GM06990 (cell line): ENCODE measurements around the gene SLC19A2.
"Not testable (repeated sequence)": the region's sequence is repeated elsewhere in the genome, so short reads cannot be mapped to it uniquely, and the experiment has no call there.

Source experiments
- DNase-seq: peaks from one replicate; pipeline ENCODE4 v3.0.0-alpha.2; 2011; ENCODE audit not compliant: insufficient read length; ENCODE audit errors: extremely low read depth
- H3K27me3 ChIP-seq: replicated peaks from 2 replicates; pipeline ENCODE4 v1.6.0; 2011; ENCODE audit warnings: low read length; ENCODE audit not compliant: control insufficient read depth, insufficient read depth
- H3K36me3 ChIP-seq: 2 replicates; pipeline ENCODE4 v1.5.1; 2011; ENCODE audit warnings: low read length; ENCODE audit not compliant: control insufficient read depth, insufficient read depth
- H3K4me3 ChIP-seq: replicated peaks from 2 replicates; pipeline ENCODE4 v1.5.1; 2011; ENCODE audit warnings: low read depth, mild to moderate bottlenecking, control low read depth, low read length
- TF ChIP-seq, protein P1 (sequence below): IDR thresholded peaks from 2 replicates; pipeline ENCODE4 v1.5.1; 2011; ENCODE audit warnings: low read length, control low read depth, mild to moderate bottlenecking, inconsistent platforms; ENCODE audit not compliant: insufficient read depth, poor library complexity, severe bottlenecking

The SLC19A2 gene

DNA sequence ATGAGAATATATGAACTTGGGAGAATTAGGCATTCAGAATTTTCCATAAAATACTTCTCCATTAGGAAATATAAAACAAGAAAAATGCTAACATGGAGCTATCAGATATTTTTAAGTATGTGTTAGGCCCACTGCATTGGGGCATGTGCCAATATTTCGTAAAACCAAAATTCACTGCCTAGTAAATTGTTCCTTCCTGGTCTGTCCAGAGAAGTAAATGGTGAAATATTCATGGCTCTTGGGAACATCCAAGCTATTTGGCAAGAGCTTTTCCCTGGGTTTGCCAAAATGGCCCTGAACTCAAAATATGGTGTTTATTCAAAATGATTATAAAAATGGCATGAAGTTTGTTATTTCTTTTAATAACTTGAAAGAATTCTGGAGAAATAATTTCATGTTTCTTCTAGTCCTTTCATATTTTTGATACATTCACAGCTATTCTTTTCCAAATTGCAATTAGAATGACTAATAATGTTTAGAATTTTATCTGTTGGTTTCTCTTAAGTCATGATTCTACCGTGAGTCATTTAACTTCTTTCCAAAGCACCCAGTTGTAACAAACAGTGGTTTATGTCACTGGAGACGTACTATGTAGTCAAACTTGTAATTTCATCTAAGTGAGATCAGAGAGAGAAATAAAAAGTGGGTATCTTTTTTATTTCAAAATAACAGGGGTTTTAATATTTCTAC lies 25.7 kb upstream of the SLC19A2 start:
- Histone ChIP-seq H3K4me3 (no peak overlapping the region), H3K36me3 (no peaks in the 10 kb centered on the region), H3K27me3 (no peaks in the 10 kb centered on the region)
- TF ChIP-seq, protein P1, sequence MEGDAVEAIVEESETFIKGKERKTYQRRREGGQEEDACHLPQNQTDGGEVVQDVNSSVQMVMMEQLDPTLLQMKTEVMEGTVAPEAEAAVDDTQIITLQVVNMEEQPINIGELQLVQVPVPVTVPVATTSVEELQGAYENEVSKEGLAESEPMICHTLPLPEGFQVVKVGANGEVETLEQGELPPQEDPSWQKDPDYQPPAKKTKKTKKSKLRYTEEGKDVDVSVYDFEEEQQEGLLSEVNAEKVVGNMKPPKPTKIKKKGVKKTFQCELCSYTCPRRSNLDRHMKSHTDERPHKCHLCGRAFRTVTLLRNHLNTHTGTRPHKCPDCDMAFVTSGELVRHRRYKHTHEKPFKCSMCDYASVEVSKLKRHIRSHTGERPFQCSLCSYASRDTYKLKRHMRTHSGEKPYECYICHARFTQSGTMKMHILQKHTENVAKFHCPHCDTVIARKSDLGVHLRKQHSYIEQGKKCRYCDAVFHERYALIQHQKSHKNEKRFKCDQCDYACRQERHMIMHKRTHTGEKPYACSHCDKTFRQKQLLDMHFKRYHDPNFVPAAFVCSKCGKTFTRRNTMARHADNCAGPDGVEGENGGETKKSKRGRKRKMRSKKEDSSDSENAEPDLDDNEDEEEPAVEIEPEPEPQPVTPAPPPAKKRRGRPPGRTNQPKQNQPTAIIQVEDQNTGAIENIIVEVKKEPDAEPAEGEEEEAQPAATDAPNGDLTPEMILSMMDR, result no peak
- no peak for DNase-seq

DNA sequence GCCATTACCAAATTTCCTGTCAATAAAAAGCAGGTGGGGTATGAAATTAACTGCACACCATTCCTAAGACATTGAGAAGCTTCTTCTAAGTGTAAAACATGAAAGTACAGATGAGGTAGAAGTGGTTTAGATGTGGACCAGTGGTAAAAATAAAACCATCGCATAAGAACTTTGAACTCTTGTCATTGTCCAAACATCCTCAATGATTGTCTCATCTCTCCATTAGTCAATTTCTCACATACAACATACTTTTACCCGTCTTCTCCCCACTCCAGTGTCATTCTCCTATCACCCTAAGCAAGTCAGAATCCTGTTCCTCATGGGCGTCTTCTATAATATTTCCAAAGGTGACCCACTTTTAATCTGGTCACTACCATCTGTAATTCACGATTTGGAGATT lies 24.3 kb upstream of the SLC19A2 start:
- no peak for DNase-seq
- Histone ChIP-seq H3K4me3 (no peak overlapping the region), H3K27me3 (no peaks in the 10 kb centered on the region), H3K36me3 (no peaks in the 10 kb centered on the region)
- TF ChIP-seq, protein P1, result no peak

DNA sequence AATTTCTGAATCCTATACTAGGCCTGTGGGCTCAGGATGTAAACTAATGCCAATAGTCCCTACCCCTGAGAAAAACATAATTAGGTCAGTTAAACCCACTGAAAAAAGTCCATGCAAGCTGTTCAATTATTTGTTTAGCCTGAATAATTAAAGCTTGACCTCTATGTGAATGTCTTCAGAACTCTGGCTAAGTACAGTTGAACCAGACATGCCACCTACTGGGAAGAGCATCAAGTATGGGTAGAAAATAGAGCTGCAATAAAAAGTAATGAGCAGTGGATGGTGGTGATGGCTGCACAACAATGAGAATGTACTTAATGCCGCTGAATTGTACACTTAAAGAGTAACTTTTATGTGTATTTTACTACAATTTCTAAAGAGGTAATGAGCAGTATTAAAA lies 23.6 kb upstream of the SLC19A2 start:
- TF ChIP-seq, protein P1, result no peak
- no peak overlapping the region for H3K4me3 ChIP-seq
- no peak for DNase-seq
- no peaks in the 10 kb centered on the region for H3K36me3 ChIP-seq
- H3K27me3 ChIP-seq, result no peaks in the 10 kb centered on the region

DNA sequence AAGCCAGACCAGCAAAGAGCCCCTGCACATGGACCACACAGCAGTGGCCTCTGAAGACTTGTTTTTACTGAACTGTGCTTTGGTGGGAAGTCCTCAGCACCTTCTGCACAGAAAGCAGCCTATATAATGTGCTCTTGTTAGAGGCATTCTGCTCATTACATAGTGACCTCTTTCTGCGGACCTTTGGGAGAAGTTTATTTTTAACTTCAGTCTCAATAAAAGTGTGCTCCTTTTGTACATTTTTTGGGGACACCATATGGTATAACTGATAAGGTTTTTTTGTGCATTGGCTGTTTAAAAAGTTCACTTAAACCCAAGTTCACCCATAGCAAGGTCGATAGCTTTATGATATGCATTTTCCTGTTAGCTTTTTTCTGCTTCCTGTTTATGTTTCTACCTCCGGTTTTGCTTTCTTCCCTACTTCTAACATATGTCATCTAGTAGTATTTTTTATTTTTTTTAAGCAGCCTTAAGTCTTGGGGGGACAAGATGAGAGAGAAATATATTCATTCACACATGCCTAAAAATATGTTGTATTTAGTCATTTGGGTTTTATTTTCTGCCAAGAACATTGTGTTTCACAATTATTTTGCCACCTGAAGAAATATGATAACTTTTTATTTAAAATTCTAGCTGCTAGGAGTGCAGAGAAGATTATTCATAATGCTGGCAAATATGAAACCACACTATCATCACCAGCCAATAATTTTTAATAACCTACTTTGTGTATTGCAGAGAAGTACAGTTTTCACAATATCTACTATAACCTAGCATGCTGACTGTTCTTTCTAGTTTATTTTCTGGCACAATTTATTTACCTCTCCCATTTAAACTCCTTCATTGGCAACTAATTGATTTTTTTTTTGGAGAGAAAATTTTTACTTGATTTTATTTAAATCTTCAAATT lies 22.9 kb upstream of the SLC19A2 start:
- Histone ChIP-seq H3K4me3 (no peak overlapping the region), H3K36me3 (no peaks in the 10 kb centered on the region), H3K27me3 (no peaks in the 10 kb centered on the region)
- TF ChIP-seq, protein P1, result no peak
- DNase-seq, result no peak

DNA sequence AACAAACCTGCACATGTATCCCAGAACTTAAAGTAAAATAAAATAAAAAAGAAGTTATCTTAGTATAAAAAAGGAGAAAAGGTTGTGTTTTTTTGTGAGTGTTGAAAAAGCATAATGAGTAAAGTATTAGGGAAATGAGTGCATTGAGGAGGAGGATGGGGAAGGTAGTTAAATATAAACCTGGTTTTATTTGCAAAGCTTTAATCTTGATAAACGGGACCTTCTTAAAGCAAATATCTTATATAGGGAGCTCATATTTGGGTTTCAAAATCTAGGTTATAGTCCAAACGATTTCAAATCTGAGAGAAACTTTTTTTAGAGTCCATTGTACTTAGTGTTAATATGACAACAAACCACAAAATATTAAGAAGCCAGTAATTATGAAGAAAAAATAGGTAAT lies 21.7 kb upstream of the SLC19A2 start:
- DNase-seq, result no peak
- no peaks in the 10 kb centered on the region for H3K27me3 ChIP-seq
- no peaks in the 10 kb centered on the region for H3K36me3 ChIP-seq
- H3K4me3 ChIP-seq, result no peak overlapping the region
- TF ChIP-seq, protein P1, result no peak

DNA sequence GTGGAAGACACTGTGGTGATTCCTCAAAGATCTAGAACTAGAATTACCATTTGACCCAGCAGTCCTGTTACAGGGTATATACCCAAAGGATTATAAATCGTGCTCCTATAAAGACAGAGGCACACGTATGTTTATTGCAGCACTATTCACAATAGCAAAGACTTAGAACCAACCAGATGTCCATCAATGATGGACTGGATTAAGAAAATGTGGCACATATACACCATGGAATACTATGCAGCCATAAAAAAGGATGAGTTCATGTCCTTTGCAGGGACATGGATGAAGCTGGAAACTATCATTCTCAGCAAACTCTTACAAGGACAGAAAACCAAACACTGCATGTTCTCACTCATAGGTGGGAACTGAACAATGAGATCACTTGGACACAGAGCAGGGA lies 17.9 kb upstream of the SLC19A2 start:
- H3K36me3 ChIP-seq, DNase-seq, H3K4me3 ChIP-seq, H3K27me3 ChIP-seq: not testable (repeated sequence)
